ENCODE data around the gene AKAP8.

AKAP8 gene

DNA sequence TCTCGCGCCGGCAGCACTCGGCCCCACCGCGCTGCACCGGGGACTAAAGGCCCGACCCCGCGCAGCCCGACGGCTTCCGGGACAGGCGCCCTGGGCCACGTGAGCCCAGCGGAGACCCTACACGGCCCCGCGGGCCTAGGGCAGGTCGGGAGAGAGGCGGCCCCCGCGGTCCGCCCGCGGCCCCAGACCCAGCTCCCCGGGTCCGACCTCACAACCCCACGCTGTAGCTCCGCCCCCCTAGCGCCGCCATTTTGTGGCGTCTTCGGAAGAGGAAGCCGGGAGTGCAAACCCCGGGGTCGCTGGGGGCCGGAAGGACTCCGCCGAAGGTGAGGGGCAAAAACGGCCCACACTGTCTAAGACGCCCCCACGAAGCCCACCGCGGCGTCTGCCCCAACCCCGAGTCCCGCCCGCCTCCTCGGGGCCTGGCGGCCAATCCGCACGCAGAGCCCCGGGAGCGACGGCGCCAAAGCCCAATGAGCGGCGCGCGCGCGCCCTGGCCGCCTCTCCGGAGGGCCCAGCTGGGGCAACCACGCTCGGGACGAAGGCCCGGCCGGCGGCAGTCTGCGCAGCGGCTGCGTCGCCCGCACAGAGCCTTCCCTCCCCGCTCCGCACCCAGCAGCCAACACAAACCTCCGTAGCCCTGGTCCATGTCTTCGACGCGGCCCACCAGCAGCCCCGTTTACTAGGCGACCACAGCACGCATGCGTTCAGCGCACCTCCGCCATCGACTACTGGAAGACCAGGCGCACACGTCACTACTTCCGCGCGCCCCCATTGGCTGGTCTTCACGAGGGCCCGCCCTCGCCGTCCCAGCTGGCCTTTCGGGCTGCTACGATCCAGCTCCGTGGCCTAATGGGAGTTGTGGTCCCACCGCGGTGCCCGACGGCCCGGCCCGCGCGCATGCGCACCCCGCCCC is at the start of gene AKAP8:
Gene AKAP8, minus strand, starts transcription at position 705 of the 916 bp plus-strand sequence. Its CDS starts 56 bp downstream, at position 649.
- peaks cover 11% of the 10 kb centered on the region for H3K4me1 ChIP-seq (ENCODE audit: control insufficient read depth, low read depth, low read length)
- H3K9me3 ChIP-seq (ENCODE audit: control insufficient read depth, low read depth, low read length), result no peaks in the 10 kb centered on the region
- peaks cover 3% of the 10 kb centered on the region for H3K36me3 ChIP-seq (ENCODE audit: control insufficient read depth, low read depth, low read length)
- H3K27me3 ChIP-seq (ENCODE audit: control insufficient read depth, insufficient read depth, low read length), result no peaks in the 10 kb centered on the region
- peak within 1 kb of the TSS; percentile 85 for H3K27ac ChIP-seq (ENCODE audit: low read length)
- peak within 1 kb of the TSS; percentile 96 for H3K9ac ChIP-seq (ENCODE audit: low read length)
- peak within 1 kb of the TSS; percentile 100 for H3K4me3 ChIP-seq (ENCODE audit: low read length)

DNA sequence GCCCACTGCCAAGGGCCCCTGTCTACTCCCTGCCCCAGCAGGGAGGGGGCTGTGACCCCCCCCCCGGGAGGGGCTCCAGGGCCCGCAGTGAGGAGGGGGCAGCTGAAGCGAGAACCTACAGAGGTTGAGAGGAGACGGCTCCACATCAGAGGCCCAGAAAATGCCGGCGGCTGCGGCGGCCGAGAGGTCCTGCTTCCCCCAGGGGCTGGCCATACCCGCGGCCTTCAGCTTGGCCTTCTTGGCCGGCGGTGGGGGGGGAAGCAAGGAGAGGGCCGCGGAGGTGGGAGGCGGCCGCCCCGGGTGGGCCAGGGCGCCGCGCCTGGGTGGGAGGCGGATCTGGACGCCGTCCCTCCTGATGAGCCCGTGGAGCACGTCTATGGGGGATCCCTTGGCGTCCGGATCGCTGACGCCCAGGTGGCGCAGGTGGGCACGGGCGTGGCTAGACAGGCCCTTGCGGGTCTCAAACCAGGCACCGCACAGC is 48.4 kb upstream of the AKAP8 start:
- no peaks in the 10 kb centered on the region for H3K27me3 ChIP-seq (ENCODE audit: control insufficient read depth, insufficient read depth, low read length)
- H3K27ac ChIP-seq (ENCODE audit: low read length), result no peak overlapping the region
- H3K9ac ChIP-seq (ENCODE audit: low read length), result no peak overlapping the region
- H3K36me3 ChIP-seq (ENCODE audit: control insufficient read depth, low read depth, low read length), result peaks cover 22% of the 10 kb centered on the region
- no peaks in the 10 kb centered on the region for H3K9me3 ChIP-seq (ENCODE audit: control insufficient read depth, low read depth, low read length)
- H3K4me1 ChIP-seq (ENCODE audit: control insufficient read depth, low read depth, low read length), result no peaks in the 10 kb centered on the region
- H3K4me3 ChIP-seq (ENCODE audit: low read length), result no peak overlapping the region

DNA sequence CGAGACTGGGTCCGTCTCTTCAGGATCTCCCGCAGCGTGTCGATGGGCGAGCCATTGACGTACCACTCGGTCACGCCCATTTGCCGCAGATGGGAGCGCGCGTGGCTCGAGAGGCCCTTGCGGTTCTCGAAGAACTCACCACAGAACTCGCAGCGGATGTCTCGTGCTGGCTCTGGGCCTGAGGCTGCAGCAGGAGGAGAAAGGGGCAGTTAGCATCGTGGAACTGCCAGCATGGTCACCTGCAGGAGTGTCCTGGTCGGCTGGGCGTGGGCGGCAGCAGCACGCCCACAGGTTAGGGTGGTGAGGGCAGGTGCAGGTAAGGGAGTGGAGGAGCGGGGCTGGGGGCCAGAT is 47.7 kb upstream of the AKAP8 start:
- Histone ChIP-seq H3K27me3 (ENCODE audit: control insufficient read depth, insufficient read depth, low read length) (no peaks in the 10 kb centered on the region), H3K27ac (ENCODE audit: low read length) (no peak overlapping the region), H3K9ac (ENCODE audit: low read length) (no peak overlapping the region), H3K4me1 (ENCODE audit: control insufficient read depth, low read depth, low read length) (no peaks in the 10 kb centered on the region), H3K9me3 (ENCODE audit: control insufficient read depth, low read depth, low read length) (no peaks in the 10 kb centered on the region), H3K4me3 (ENCODE audit: low read length) (no peak overlapping the region), H3K36me3 (ENCODE audit: control insufficient read depth, low read depth, low read length) (peaks cover 26% of the 10 kb centered on the region)

DNA sequence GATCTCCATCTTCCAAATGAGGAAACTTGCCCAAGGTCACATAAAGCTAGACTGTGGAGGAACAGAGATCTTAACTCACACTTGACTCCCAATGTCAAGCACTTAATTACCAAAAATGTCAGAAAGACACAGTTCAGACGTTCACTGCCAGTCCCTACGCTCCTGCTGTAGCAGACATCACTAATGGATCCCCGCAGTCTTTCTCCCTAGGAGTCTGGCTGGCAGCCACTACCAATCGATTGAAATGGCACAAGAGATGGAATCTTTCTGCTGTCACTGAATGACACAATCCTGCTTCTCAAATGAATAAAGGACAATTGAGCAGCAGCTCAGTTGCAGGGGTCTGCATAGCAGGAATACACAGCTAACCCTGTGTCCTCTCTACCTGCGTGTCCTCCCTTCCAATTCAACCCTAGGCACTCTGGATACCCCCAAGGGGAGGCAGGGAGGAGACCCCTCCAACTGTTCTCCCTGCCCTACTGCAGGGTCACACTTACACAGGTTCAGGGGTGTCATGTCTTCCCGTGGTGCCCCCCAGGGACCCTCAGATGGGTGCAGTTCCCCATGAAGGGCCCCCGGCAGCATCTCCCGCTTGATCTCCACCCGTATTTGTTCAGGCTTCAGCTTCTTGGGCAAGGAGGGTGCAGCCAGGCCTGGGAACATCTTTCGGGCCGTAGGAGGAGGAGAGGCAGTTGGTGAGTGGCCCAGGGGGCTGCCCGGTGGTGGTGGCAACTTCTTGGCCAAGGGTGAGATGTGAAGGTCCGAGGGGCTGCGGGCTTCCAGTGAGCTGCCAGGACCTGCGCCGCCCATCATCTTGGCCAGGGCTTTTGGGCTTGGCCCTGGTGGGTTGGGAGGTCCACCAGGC is 47.1 kb upstream of the AKAP8 start:
- H3K27ac ChIP-seq (ENCODE audit: low read length), result no peak overlapping the region
- H3K4me1 ChIP-seq (ENCODE audit: control insufficient read depth, low read depth, low read length), result no peaks in the 10 kb centered on the region
- H3K9me3 ChIP-seq (ENCODE audit: control insufficient read depth, low read depth, low read length), result no peaks in the 10 kb centered on the region
- peaks cover 26% of the 10 kb centered on the region for H3K36me3 ChIP-seq (ENCODE audit: control insufficient read depth, low read depth, low read length)
- no peak overlapping the region for H3K9ac ChIP-seq (ENCODE audit: low read length)
- H3K27me3 ChIP-seq (ENCODE audit: control insufficient read depth, insufficient read depth, low read length), result no peaks in the 10 kb centered on the region
- no peak overlapping the region for H3K4me3 ChIP-seq (ENCODE audit: low read length)

DNA sequence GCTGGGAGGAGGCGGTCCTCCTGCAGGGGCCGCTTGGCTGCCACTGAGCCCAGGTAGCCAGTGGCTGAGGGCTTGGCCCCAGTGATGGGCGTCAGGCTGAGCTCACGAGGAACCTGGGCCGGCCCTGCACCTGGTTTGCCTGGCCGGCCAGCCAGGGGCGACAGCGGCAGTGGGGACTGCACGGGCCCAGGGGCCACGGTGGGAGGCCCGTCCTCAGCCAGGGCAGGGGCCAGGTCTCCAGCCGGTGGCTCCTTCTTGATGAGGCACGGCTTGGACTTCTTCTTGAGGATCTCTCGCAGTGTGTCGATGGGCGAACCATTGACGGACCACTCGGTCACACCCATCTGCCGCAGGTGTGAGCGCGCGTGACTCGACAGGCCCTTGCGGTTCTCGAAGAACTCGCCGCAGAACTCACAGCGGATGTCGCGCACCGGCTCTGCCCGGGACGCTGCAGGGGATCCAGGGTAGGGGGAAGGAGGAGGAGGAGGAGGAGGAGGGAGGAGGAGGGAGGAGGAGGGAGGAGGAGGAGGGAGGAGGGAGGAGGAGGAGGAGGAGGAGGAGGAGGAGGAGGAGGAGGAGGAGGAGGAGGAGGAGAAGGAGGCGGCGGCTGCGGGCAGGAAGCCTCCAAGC is 45.8 kb upstream of the AKAP8 start:
- Histone ChIP-seq H3K27ac (ENCODE audit: low read length) (no peak overlapping the region), H3K4me1 (ENCODE audit: control insufficient read depth, low read depth, low read length) (no peaks in the 10 kb centered on the region), H3K9ac (ENCODE audit: low read length) (no peak overlapping the region), H3K36me3 (ENCODE audit: control insufficient read depth, low read depth, low read length) (peaks cover 26% of the 10 kb centered on the region), H3K4me3 (ENCODE audit: low read length) (no peak overlapping the region), H3K9me3 (ENCODE audit: control insufficient read depth, low read depth, low read length) (no peaks in the 10 kb centered on the region), H3K27me3 (ENCODE audit: control insufficient read depth, insufficient read depth, low read length) (no peaks in the 10 kb centered on the region)

DNA sequence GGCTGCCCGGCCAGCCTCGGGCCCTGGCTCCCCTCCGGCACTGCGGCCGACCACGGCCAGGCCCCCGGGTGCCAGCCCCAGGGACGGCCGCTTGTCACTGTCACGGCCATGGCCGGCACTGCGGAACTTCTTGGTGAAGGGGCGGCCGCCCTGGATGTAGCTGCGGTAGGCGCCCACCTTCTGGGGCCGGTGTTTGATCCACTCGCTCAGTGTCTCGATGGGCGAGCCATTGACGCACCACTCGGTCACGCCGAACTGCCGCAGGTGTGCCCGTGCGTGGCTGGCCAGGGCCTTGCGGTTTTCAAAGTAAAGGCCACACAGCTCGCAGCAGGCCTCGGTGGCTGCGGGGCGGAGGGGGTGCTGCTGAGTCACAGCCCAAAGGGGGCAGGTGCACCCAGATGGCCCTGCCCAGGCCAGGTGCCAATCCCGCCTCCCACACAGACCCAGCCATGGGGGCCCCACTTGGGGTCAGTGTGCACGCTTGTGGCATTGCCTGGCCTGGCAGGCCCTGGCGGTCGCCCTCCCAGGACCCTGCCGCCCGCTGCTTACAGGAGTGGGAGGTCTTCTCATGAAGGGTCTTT is 45.2 kb upstream of the AKAP8 start:
- H3K4me3 ChIP-seq (ENCODE audit: low read length), result no peak overlapping the region
- no peak overlapping the region for H3K27ac ChIP-seq (ENCODE audit: low read length)
- no peak overlapping the region for H3K9ac ChIP-seq (ENCODE audit: low read length)
- H3K9me3 ChIP-seq (ENCODE audit: control insufficient read depth, low read depth, low read length), result no peaks in the 10 kb centered on the region
- no peaks in the 10 kb centered on the region for H3K27me3 ChIP-seq (ENCODE audit: control insufficient read depth, insufficient read depth, low read length)
- H3K36me3 ChIP-seq (ENCODE audit: control insufficient read depth, low read depth, low read length), result peaks cover 26% of the 10 kb centered on the region
- no peaks in the 10 kb centered on the region for H3K4me1 ChIP-seq (ENCODE audit: control insufficient read depth, low read depth, low read length)

DNA sequence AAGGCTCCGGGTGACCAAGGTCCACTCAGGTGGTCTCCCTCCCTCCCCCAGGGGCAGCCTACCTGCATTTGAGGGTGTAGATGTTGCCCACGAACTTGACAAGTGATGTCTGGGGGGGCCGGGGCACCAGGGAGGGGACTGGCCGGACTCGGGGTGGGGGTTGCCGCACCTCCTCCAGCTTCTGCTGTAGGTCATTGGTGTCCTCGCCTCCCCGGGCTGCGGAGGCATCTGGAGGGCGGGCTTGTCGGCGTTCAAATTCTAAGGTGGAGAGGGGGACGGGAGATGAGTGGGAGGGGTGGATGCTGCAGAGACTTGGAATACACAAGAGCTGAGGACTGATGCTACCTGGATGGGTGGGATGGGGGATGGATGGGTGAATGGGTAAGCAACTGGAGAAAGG is 44.5 kb upstream of the AKAP8 start:
- H3K4me3 ChIP-seq (ENCODE audit: low read length), result no peak overlapping the region

DNA sequence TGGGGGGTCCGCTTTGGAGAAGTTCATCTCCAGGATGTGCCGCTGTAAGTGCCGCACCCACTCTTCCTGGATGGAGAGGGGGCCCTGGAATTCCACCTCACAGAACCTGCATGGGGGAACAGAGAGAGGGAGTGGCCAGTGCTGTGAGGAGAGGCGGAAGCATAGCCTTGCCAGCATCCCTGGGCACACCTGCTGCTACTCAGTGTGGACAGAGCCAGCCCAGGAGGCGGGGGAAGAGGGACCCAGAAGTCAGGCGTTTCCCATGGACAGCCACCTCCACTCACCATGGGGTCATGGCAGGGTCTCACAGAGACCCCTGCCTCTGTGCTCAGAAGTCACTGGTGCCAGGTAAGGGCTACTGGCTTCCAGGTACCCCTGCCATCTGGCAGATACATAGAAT is 43.5 kb upstream of the AKAP8 start:
- no peaks in the 10 kb centered on the region for H3K9me3 ChIP-seq (ENCODE audit: control insufficient read depth, low read depth, low read length)
- H3K36me3 ChIP-seq (ENCODE audit: control insufficient read depth, low read depth, low read length), result peaks cover 26% of the 10 kb centered on the region
- H3K4me3 ChIP-seq (ENCODE audit: low read length), result no peak overlapping the region
- no peaks in the 10 kb centered on the region for H3K27me3 ChIP-seq (ENCODE audit: control insufficient read depth, insufficient read depth, low read length)
- peaks cover 4% of the 10 kb centered on the region for H3K4me1 ChIP-seq (ENCODE audit: control insufficient read depth, low read depth, low read length)
- H3K27ac ChIP-seq (ENCODE audit: low read length), result no peak overlapping the region
- no peak overlapping the region for H3K9ac ChIP-seq (ENCODE audit: low read length)

More for the DNA sequence above, 44.5 kb upstream of the AKAP8 start:
- Histone ChIP-seq H3K27ac (ENCODE audit: low read length) (no peak overlapping the region), H3K27me3 (ENCODE audit: control insufficient read depth, insufficient read depth, low read length) (no peaks in the 10 kb centered on the region), H3K4me1 (ENCODE audit: control insufficient read depth, low read depth, low read length) (peaks cover 4% of the 10 kb centered on the region), H3K36me3 (ENCODE audit: control insufficient read depth, low read depth, low read length) (peaks cover 26% of the 10 kb centered on the region), H3K9ac (ENCODE audit: low read length) (no peak overlapping the region), H3K9me3 (ENCODE audit: control insufficient read depth, low read depth, low read length) (no peaks in the 10 kb centered on the region)

DNA sequence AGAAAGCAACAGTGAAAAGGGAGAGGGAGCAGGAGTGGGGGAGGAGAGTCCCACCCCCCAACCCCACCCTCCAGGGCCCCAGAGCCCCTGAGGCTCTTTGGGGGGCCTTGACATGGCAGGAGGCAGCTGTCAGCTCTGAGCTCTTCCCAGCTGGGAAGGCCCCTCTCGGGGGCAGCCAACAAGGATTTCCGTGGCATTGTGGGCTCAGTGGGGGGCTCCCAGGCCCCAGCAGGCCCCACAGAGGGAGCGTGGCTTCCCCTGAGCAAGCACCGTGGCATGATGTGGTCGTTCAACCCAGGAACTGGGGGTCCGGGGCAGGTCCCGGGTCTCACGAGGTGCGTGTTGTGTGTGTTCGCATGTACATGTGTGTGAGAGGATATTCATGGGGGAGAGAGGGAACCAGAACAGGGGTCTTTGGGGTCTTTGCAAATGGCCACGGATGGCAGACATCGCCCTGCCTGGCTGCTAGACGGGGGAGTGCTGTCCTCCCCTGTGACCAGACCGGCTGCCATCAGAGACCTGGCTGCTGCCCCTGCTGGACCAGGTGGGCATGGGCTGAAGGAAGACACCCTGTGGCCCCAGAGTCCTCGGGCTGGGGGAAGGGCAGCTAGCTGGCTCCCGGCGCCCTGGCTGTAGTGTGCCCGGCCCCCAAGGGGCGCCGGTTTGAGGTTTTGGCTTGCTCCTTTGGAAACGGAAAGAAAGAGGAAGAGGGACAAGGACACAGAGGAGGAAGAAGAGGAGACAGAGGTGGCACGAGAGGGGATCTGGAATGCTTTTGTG is 42.9 kb upstream of the AKAP8 start:
- Histone ChIP-seq H3K9me3 (ENCODE audit: control insufficient read depth, low read depth, low read length) (no peaks in the 10 kb centered on the region), H3K27ac (ENCODE audit: low read length) (no peak overlapping the region), H3K4me3 (ENCODE audit: low read length) (no peak overlapping the region), H3K27me3 (ENCODE audit: control insufficient read depth, insufficient read depth, low read length) (no peaks in the 10 kb centered on the region), H3K36me3 (ENCODE audit: control insufficient read depth, low read depth, low read length) (peaks cover 26% of the 10 kb centered on the region), H3K4me1 (ENCODE audit: control insufficient read depth, low read depth, low read length) (peaks cover 5% of the 10 kb centered on the region), H3K9ac (ENCODE audit: low read length) (no peak overlapping the region)

DNA sequence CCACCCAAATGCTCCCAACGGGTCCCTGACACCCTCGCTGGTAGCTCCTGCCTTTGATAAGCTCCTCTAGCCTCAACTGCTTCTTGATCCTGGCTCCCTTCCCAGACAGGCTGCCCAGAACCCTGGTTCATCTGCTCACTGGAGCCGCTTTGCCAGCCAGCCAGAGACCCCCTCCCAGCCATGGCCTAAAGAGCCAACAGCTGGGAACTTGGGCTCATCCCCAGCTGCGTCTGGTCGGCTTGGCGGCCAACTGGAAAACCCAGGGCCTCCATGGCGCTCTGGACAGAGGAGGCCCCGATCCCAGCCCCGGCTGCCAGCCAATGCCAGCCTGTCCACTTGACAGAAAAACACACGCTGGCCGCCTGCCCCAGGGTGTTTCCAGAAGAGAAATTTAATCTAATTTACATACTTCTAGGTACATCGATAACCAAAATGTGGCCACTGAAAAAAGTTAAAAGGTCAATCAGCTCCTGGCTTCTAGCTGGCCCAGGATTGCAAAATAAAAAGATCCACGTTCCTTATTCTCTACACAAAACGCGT is 42.2 kb upstream of the AKAP8 start:
- no peak overlapping the region for H3K4me3 ChIP-seq (ENCODE audit: low read length)
- no peak overlapping the region for H3K9ac ChIP-seq (ENCODE audit: low read length)
- peaks cover 10% of the 10 kb centered on the region for H3K4me1 ChIP-seq (ENCODE audit: control insufficient read depth, low read depth, low read length)
- no peak overlapping the region for H3K27ac ChIP-seq (ENCODE audit: low read length)
- peaks cover 20% of the 10 kb centered on the region for H3K36me3 ChIP-seq (ENCODE audit: control insufficient read depth, low read depth, low read length)
- H3K9me3 ChIP-seq (ENCODE audit: control insufficient read depth, low read depth, low read length), result no peaks in the 10 kb centered on the region
- H3K27me3 ChIP-seq (ENCODE audit: control insufficient read depth, insufficient read depth, low read length), result no peaks in the 10 kb centered on the region

Measured in iPS-18a (cell line).